Stimulated activated CD4-positive, alpha-beta T cell treated with anti-CD3 and anti-CD28 coated beads, Interleukin-1b, Interleukin-23, amount 100 ng/mL, for 4 hours (primary cell): Measurements from ENCODE around the gene TSPAN17.

Source experiments
- DNase-seq, 2 donors: peaks; one replicate each; pipeline ENCODE4 v3.0.0-alpha.2; 2020; ENCODE audit warnings: low read depth in 2 of 2

The TSPAN17 gene

DNA sequence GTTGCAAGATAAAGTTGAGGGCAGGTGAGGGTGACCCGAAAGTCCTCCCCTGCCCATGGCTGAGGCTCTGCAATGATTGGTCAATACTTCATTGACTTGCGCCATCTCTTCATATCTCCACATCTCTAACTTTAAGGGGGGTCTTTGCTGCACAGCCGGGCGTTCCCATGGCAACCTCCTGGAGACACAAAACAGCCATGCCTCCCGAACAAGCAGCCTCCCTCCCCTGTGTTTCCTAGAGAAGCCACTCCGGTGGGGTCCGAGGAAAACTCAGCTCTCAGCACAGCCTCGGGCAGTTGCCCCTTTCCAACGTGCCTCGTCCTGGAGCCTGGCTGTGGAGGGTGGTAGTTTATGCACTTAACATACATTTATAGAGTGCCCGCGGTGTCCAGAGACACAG, 57.5 kb downstream of the TSPAN17 start:
- DNase-seq, result no peak
